NCI-H2081 (cell line): ENCODE results near the gene SYNGR2.
"Not testable (repeated sequence)": the region's sequence is repeated elsewhere in the genome, so short reads cannot be mapped to it uniquely, and the experiment has no call there.

ENCODE experiments used
- DNase-seq, 2 experiments: peaks; one replicate each; lab custom pipeline; 2025; lab: John Stamatoyannopoulos, UW

Gene SYNGR2

DNA sequence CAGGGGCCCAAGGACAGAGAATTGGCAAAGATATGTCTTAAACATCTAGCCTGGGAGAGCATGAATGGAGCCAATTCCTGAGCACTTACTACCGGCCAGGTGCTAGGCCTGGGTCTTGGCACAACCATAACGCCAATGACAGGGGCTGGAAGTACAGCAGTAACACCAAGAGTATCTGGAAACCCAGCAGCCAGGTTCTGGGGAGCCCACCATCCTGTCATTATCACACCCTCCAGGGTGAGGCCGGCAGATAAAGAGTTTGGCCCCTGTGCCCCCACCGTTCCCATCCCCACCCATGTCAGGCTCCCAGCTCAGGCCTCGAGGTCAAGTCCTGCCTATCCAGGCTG lies 38.3 kb upstream of the SYNGR2 start:
- DNase-seq = no peak

DNA sequence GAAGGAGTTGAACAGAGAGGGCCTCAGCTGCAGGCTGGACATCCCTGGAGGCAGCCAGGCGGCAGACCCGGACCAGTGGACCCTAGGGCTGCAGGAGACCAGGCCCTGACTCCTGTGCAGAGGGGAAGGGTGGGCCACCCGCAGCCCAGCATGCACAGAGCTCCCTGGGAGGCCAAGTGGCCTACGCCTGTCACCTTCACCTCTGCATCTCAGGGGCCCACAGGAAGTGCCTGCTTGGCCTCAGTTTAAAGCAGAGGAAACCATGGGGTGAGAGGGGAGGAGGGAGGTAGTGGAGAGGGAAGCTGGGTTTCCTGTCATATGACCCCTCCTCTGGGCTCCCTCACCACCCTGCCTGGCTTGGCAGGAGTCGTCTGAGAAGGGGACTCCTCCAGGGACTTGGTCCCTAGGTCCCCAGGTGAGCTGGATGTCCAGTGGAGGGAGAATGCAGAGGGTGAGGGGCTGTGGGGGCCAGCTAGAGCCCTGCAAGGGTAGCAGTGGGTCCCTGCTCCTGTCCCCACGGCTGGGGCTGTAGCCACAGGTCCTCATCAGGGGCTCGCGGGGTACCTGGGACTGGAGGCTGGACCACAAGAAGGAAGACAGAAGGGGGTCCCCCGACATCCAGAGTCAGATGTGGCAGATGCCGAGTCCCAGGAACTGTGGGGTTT lies 37.8 kb upstream of the SYNGR2 start, which contains the start of gene TMC8:
TMC8 (plus strand) TSS at position 335 of the 665 bp plus-strand sequence. CDS start 818 bp downstream, outside the sequence.
- DNase-seq = no peak

DNA sequence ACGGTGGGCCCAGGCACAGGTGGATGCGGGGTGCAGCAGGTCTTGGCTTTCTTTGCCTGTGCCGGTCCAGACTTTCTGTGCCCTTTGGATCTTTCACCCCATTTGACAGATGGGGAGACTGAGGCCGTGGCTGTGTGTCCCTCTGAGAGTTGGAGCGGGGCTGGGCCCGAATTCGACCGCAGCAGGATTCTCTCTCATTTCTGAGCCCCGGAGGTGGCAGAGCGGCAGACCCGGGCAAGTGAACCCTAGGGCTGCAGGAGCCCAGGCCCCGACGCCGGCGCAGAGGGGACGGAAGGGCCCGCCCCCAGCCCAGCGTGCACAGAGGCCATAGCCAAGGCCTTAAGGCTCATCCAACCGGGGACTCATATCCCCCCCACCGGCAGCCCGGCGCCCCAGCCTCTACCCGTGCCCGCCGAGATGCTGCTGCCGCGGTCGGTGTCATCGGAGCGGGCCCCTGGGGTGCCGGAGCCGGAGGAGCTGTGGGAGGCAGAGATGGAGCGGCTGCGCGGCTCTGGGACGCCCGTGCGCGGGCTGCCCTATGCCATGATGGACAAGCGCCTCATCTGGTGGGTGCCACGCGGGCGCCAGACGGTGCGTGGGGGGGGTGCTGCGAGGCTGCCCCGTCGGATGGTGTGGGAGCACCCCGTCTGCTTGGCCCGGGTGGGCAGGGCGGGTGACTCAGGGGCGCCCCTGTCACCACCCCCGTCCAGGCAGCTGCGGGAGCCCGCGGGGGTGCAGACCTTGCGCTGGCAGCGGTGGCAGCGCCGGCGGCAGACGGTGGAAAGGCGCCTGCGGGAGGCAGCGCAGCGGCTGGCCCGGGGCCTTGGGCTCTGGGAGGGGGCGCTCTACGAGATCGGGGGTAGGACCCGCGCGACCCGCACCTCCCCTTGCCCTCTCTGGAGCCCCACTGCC lies 37.0 kb upstream of the SYNGR2 start:
- DNase-seq = no peak

DNA sequence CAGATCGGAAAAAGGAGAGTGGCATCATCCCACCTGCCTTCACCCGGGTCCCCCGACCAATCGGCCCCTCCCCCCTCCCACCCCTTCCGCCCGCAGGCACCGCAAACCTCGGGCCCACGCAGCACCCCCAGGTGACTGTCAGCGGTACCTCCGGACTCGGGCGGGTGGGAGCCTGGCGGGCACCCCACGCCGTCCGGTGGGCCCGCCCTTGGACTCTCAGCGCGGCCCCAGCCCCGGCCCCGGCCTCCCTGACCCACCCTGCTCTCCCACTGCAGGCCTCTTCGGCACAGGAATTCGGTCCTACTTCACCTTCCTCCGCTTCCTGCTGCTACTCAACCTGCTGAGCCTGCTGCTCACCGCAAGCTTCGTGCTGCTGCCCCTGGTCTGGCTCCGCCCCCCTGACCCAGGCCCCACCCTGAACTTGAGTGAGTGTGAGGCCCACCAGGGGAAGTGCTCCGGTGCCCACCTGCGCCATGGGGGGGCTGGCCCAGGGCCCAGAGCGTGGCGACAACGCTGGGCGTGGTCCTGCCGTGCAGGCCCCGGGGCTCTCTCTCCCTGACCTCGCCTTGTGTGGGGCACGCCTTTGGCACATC lies 36.2 kb upstream of the SYNGR2 start:
- no peak for DNase-seq

DNA sequence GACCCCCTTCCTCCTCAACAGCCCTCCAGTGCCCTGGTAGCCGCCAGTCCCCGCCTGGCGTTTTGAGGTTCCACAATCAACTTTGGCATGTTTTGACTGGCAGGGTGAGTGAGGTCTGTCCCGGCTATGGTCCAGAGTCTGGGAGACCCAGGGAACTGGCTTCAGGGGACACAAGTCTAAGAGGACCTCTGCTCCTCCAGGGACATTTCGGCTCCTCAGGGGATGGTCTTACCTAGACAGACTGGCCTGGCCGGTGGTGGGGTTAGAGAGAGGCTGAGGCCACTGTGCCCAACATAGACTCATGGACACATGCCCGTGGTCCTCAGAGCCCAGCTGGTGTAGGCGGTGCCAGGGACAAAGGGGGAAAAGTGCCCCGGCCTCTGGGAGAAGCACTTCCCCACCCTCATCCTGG lies 35.6 kb upstream of the SYNGR2 start:
- DNase-seq = no peak

DNA sequence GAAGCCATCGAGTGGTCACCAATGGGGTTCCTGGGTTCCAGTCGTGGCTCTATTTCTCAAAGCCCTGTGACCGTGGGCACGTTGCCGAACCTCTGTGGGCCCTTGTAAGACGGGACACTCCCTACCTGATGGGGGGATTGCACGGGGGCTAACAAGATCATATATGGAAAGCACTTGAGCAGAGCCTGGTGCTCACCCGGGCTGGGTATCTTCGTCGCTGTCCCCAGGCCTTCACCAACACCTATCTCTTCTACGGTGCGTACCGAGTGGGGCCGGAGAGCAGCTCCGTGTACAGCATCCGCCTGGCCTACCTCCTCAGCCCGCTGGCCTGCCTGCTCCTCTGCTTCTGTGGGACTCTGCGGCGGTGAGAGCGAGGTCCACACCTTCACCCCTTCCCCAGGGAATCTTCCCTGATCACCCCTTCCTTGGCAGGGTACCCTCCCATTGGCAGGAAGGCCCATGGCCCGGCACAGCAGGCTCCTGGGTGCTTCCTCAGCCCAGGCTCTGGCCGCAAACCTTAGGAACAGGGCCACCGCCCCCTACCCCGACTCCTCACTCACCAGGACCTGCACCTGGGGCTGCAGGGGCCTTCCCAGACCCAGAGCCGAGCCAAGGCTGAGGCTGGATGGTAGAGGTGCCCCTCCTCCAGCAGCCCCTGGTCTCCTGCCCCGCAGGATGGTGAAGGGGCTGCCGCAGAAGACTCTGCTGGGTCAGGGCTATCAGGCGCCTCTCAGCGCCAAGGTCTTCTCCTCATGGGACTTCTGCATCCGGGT lies 35.0 kb upstream of the SYNGR2 start:
- DNase-seq = no peak

DNA sequence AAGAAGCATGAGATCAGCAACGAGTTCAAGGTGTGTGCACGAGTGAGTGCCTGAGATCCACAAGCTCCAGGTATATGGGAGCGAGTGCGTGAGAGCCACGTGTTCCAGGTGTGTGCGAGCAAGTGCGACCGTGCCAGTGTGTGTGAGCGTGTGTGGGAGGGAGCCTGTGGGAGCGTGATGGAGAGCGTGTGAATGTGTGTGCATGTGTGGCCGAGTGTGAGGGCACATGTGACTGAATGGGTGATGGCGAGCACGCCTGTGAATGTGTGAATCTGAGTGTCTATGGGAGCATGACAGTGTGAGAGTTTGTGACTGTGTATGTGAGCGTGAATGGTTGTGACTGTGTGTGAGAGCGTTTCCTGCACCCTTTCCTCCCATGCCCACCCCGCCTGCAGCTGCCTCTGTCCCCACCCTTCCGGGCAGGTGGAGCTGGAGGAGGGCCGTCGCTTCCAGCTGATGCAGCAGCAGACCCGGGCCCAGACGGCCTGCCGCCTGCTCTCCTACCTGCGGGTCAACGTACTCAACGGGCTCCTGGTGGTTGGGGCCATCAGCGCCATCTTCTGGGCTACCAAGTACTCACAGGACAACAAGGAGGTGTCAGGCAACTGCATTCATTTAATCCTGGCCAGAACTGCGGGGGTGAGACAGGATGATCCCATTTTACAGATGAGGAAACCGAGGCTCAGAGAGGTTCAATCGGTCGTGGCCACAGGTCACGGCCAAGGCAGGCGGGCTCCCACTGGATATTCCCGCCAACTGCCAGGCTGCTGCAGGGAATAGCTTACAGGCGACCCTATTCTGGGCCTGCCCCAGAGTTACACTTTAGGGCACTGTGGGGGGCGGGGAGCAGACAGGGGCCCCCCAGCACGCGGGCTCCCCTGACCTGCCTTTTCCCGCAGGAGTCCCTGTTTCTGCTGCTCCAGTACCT lies 34.1 kb upstream of the SYNGR2 start:
- peak; percentile 38 to 56 for DNase-seq

DNA sequence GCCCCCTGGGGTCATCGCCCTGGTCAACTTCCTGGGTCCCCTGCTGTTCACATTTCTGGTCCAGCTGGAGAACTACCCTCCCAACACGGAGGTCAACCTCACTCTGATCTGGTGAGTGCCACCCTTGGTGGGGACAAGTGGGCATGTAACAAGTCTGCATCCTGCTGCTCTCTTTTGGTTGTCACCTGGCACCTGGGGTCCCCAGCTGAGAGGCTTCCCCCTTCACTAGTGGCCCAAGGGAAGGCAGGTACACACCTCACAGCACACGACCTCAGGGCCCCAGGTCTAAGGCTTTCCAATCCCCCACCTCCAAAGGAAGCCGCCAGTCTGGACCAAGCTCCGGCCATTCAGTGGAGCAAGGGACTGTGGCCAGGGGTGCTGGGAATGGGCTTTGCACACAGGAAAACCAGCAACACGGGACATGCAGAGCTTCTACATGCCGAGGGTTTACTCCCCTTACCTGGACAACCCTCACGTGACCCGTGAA lies 33.4 kb upstream of the SYNGR2 start:
- DNase-seq = no peak

DNA sequence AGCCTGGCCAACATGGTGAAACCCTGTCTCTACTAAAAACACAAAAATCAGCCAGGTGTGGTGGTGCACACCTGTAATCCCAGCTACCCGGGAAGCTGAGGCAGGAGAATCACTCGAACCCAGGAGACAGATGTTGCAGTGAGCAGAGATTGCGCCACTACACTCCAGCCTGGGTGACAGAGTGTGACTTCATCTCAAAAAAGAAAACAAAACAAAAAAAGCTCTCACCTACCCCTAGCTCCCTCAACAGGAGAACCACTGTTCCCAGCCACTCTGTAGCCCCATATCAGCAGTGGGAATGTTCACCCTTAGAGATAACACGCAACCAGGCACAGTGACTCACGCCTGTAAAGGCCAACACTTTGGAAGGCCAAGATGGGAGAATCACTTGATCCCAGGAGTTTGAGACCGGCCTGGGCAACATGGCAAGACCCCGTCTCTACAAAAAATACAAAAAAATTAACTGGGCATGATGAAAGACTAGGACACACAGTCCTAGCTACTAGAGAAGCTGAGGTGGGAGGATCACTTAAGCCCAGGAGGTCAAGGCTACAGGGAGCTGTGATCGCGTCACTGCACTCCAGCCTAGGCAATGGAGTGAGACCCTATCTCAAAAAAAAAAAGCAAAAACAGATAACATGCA lies 32.4 kb upstream of the SYNGR2 start:
- no peak for DNase-seq

DNA sequence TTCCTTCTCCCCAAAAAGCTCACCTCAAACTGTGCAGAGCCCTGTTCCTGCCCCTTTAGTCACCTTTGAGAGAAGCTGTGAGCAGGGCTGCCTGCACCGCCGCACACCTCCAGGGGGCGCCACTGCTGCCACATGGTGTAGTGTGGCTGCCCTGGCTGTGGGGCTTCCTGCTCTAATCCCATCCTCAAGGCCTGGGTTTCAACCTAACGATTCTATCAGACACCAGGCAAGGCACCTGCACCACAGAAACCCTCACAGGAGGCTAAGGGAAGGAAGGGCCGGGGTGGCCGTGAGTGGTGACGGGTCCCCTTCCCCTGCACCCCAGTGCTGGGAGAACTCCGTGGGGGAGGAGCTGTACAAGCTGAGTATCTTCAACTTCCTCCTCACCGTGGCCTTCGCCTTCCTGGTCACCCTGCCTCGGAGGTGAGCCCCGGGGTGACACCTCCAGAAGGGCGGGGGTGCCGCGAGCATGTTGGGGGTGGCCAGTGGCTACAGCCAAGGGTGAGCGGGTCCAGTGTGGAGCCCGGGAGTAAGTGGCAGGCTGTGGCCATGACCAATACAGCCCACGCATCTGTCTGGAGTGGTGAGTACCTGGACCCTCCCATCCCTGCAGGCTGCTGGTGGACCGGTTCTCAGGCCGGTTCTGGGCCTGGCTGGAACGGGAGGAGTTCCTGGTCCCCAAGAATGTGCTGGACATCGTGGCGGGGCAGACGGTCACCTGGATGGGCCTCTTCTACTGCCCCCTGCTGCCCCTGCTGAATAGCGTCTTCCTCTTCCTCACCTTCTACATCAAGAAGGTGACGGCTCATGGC lies 30.8 kb upstream of the SYNGR2 start:
- DNase-seq = no peak

DNA sequence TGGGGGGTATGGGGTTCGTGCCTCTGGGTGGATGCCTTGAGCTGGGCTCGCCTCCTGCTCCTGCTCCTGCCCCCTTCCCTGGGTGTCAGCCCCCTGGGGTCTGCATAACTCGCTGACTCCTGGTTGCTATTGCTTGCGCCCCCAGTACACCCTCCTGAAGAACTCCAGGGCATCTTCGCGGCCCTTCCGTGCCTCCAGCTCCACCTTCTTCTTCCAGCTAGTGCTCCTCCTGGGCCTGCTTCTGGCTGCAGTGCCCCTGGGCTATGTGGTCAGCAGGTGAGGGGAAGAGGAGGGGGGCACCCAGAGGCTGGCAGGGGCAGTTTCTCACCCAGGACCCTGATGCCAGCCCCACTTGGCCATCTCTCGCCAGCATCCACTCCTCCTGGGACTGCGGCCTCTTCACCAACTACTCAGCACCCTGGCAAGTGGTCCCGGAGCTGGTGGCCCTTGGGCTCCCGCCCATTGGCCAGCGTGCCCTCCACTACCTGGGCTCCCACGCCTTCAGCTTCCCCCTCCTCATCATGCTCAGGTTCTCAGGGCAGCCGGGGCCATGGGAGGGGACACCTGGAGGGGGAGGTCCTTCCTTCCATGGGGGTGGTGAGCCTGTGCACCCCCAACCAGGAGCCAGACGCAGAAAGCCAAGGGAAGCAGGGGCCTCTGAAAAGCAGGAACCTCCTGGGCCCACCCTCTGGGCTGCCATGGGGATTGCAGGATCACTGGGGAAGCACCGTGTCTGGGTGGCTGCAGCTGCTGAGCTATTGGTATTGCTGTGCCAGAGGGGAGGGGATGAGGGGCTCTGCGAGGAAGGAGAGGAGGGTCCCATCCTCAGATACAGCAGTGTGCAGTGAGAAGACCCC lies 29.9 kb upstream of the SYNGR2 start:
- no peak for DNase-seq

DNA sequence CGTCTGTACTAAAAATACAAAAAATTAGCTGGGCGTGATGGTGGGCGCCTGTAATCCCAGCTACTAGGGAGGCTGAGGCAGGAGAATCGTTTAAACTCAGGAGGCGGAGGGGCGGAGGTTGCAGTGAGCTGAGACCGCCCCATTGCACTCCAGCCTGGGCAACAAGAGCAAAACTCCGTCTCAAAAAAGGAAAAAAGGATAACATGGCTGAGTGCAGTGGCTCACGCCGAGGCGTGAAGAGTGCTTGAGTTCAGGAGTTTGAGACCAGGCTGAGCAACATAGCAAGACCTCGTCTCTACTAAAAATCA lies 28.6 kb upstream of the SYNGR2 start:
- not testable (repeated sequence) for DNase-seq

DNA sequence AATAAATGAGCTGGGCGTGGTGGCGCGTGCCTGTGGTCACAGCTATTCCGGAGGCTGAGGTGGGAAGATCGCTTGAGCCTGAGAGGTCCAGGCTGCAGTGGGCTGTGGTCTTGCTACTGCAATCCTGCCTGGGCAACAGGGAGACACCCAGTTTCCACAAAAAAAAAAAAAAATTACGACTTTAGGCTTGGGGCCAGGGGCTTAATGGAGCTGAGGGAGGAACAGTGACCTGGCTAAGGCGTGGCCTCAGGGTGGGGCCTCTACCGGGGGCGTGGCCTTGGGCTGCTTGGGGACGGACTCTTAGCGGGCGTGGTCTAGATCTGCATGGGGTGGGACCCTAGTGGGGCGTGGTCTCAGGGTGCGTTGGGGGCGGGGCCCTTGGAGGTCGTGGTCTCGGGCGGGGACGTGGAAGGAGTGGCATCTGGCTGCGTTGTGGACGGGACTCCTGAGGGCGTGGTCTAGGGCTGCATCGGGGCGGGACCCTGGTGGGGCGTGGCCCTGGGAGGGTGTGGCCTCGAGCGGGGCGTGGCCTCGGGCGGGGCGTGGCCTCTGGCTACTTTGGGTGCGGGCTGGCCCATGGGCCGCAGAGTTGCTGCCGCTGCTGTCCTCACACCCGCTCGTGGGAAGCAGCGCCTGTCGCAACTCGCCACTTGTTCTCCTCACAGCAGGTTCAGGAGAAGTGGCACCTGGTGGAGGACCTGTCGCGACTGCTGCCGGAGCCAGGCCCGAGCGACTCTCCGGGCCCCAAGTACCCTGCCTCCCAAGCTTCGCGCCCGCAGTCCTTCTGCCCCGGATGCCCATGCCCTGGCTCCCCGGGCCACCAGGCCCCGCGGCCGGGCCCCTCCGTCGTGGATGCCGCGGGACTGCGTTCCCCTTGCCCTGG lies 28.0 kb upstream of the SYNGR2 start:
- peak; percentile 64 to 82 for DNase-seq

DNA sequence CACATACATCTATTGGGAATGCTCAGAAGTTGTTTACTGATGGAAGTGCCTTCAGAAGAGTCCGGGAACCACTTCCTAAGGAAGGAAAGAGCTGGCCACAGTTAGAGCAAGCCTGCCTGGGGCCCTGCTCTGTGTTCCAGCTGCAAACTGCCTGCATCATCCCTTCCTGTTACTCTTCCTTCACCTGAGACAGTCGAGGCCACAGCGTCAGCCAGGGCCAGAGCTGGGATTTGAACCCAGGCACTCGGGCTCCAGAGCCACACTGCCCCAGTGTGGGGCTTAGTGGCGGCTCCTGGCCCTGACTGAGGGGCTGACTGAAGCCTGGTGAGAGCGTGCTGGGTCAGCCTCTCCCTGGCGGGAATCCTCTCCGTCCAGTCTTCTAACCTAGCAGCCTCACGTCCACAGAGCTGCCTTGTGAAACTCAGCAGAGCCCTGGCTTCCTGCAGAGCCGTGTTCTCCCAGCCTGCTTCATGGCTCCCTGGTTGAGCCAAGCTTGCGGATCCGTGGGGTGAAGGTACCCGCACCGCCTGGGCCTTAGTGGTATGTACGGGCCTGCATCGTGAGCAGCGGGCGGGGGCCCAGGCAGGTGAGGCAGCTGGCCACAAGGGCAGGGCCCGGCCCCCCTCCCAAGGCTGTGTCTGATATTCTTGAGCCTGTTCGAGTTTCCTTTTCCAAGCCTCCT lies 26.8 kb upstream of the SYNGR2 start:
- DNase-seq = no peak

DNA sequence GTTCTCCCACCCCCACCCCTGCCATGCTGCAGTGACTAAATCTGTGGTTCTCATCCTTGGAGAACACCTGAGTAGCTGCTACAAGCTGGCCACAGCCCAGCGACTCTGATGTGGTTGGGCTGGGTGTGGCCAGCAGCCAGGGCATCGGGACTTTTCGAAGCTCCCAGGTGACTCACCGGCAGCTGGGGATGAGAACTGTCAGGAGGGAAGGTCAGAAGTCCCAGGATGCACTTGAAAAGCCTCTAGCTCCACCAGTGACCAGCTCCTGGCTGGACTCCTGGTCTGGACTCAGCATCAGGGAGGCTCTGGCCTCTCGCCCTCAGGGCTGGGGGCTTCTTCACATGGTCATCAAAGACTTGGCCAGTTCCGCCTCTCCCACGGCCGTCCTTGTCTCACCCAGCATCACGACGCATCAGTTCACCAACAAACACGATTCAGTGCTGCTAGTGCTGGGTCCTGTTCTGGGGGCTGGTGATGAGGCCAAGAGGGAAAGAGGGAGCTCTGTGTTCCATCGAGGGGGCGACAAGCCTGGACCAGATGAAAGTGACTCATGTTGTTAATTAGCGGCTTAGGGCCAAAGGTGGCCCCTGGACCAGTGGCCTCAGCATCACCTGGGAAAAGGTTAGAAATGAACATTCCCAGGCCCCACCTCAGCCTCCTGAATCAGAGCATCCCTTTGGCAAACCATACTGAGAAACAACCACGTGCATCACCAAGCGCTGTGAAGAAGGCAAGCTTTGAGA lies 26.1 kb upstream of the SYNGR2 start:
- no peak for DNase-seq
